Urinary bladder (tissue), 4 donors: ENCODE data around the gene GIMD1. TPM values are rescaled to one million over a fixed set of nuclear protein-coding genes. Genes with fewer than 3 reads are reported as not detected.
"Not testable (repeated sequence)": the region's sequence is repeated elsewhere in the genome, so short reads cannot be mapped to it uniquely, and the experiment has no call there.

Experiments
- DNase-seq: peaks from one replicate; pipeline ENCODE4 v3.0.0-alpha.2; 2015; ENCODE audit errors: extremely low spot score
- H3K27ac ChIP-seq: one replicate; pipeline ENCODE4 v1.5.1; 2013; ENCODE audit warnings: low read depth, mild to moderate bottlenecking, moderate library complexity
- H3K36me3 ChIP-seq: one replicate; pipeline ENCODE4 v1.6.1; 2013; ENCODE audit warnings: mild to moderate bottlenecking, moderate library complexity; ENCODE audit not compliant: insufficient read depth
- H3K4me1 ChIP-seq: one replicate; pipeline ENCODE4 v1.6.1; 2013; ENCODE audit warnings: mild to moderate bottlenecking, moderate library complexity; ENCODE audit not compliant: insufficient read depth
- H3K4me3 ChIP-seq: one replicate; pipeline ENCODE4 v1.5.1; 2013; ENCODE audit warnings: low read depth, low read length
- WGBS: extraction: QIAGEN DNeasy Blood & Tissue Kit; methylation state at CpG from one replicate; pipeline ENCODE4 v1.1.7; 2013; 5-methylcytosine and 5-hydroxymethylcytosine counted together
- polyA plus RNA-seq: library from polyadenylated mRNA; stranded (reverse); fragments of 200-250 nt; gene quantifications from one replicate; pipeline ENCODE4 v1.2.3, GENCODE V29; 2013
- total RNA-seq: library from RNA; depleted of rRNA; stranded (reverse); fragments of >200 nt; gene quantifications from one replicate; pipeline ENCODE4 v1.2.3, GENCODE V29; 2014
- donor health status: healthy with polysubstance abuse.
- donor health status: healthy.

The GIMD1 gene
- total and polyA plus RNA-seq, 2 donors: not detected

- WGBS: 97% methylated on average over 3 of the region's 3 CpGs
- no peak overlapping the region for H3K4me3 ChIP-seq
- no peak overlapping the region for H3K27ac ChIP-seq
- H3K4me1 ChIP-seq: no peaks in the 10 kb centered on the region
- no peak for DNase-seq
- H3K36me3 ChIP-seq: peaks cover 9% of the 10 kb centered on the region
Measured at GRCh38 chr4:106338671-106339070, 29.9 kb downstream of the GIMD1 start.

- no peak overlapping the region for H3K4me3 ChIP-seq
Measured at GRCh38 chr4:106337916-106338315, 30.7 kb downstream of the GIMD1 start.

GRCh38 chr4:106336618-106337017, 32.0 kb downstream of the GIMD1 start:
- H3K27ac ChIP-seq: no peak overlapping the region
- DNase-seq: no peak
- H3K36me3 ChIP-seq: peaks cover 12% of the 10 kb centered on the region
- H3K4me3 ChIP-seq: no peak overlapping the region
- 92% methylated on average over 3 of the region's 3 CpGs for WGBS
- H3K4me1 ChIP-seq: no peaks in the 10 kb centered on the region

More at GRCh38 chr4:106337916-106338315, 30.7 kb downstream of the GIMD1 start:
- H3K27ac ChIP-seq: no peak overlapping the region
- H3K36me3 ChIP-seq: peaks cover 11% of the 10 kb centered on the region
- DNase-seq: no peak
- no peaks in the 10 kb centered on the region for H3K4me1 ChIP-seq

- DNase-seq: no peak
- H3K4me3 ChIP-seq: no peak overlapping the region
- no peak overlapping the region for H3K27ac ChIP-seq
- 39% methylated on average over 1 of the region's 1 CpG for WGBS
- no peaks in the 10 kb centered on the region for H3K4me1 ChIP-seq
- peaks cover 14% of the 10 kb centered on the region for H3K36me3 ChIP-seq
Measured at GRCh38 chr4:106334741-106335470, 33.7 kb downstream of the GIMD1 start.

- H3K36me3 ChIP-seq: peaks cover 10% of the 10 kb centered on the region
- no peak overlapping the region for H3K4me3 ChIP-seq
- no peak overlapping the region for H3K27ac ChIP-seq
- DNase-seq: no peak
- WGBS: 94% methylated on average over 5 of the region's 5 CpGs
- H3K4me1 ChIP-seq: no peaks in the 10 kb centered on the region
Measured at GRCh38 chr4:106333186-106333585, 35.4 kb downstream of the GIMD1 start.

DNA sequence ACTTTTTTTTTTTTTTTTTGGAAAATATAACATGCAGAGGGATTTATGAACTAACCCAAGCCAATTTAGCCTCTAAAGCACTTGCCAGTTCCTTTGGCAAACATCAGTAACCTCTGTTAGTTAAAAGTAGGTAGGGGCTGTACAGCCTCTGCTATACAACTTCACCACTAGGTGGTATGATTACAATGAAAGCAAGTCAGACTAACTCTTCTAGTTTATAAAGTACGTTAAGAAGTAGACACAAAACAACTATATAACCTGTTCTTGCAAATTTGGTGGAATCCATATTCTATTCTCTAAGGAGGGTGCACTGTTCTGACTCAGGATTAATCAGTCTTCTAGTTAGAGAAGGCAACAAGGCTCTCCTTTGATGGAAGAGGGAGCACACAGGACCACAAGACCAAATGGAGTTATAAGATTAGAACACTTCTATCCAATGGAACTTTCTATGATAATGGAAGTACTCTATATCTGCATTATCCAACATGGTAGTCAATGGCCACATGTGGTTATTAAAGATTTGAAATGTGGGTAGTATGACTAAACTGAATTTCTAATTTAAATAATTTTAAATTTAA, 39.4 kb downstream of the GIMD1 start:
- H3K4me3 ChIP-seq: no peak overlapping the region
- H3K27ac ChIP-seq: no peak overlapping the region
- no peak for DNase-seq
- WGBS: 15% methylated on average over 1 of the region's 1 CpG
- no peaks in the 10 kb centered on the region for H3K4me1 ChIP-seq
- H3K36me3 ChIP-seq: peaks cover 6% of the 10 kb centered on the region

DNA sequence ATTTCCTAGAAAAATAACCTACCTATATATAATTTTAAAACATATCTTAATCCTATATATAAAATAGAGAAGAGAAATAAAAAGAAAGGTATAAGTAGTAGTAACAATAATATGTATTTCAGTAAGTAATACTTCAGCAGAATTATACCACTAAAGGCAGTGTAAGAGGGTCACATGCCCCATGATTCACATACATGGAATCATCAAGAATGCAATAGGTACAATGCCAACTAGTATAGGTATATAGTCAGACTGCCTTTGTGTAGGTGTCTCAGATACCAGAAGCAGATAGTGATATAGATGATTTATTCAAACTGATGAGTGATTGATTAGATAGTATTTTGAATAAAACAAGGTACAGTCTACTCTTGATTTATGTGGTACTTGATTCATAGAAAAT, 42.8 kb downstream of the GIMD1 start:
- Histone ChIP-seq H3K36me3 (peaks cover 2% of the 10 kb centered on the region), H3K27ac (no peak overlapping the region)
- no peak for DNase-seq

DNA sequence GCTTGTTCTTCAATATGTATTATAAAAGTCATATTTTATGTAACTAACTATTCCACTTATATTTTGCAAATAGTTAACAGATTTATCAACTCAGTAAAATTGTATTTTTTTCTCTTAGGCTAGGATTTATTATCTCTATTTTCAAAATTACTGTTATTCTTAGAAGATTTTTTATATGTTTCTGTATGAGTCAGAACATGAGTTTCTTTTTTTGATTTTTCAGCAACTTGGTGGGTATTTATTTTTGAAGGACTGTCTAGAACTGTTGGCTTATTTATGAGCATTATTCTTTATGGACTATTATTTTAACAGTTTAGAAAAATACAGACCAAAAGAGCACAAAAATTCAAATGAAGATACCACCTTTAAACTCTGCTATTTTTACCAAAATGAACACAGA, 45.5 kb downstream of the GIMD1 start:
- Histone ChIP-seq H3K36me3 (peaks cover 2% of the 10 kb centered on the region), H3K4me3 (no peak overlapping the region), H3K27ac (no peak overlapping the region), H3K4me1 (no peaks in the 10 kb centered on the region)
- DNase-seq: no peak

More for the DNA sequence above, 42.8 kb downstream of the GIMD1 start:
- Histone ChIP-seq H3K4me3 (no peak overlapping the region), H3K4me1 (no peaks in the 10 kb centered on the region)

DNA sequence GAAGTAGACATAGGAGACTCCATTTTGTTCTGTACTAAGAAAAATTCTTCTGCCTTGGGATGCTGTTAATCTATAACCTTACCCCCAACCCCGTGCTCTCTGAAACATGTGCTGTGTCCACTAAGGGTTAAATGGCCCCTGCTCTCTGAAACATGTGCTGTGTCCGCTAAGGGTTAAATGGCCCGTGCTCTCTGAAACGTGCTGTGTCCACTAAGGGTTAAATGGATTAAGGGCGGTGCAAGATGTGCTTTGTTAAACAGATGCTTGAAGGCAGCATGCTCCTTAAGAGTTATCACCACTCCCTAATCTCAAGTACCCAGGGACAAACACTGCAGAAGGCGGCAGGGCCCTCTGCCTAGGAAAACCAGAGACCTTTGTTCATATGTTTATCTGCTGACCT, 46.8 kb downstream of the GIMD1 start:
- not testable (repeated sequence) for H3K4me1 ChIP-seq, DNase-seq, H3K27ac ChIP-seq, H3K4me3 ChIP-seq, H3K36me3 ChIP-seq
- 62% methylated on average over 6 of the region's 6 CpGs for WGBS

DNA sequence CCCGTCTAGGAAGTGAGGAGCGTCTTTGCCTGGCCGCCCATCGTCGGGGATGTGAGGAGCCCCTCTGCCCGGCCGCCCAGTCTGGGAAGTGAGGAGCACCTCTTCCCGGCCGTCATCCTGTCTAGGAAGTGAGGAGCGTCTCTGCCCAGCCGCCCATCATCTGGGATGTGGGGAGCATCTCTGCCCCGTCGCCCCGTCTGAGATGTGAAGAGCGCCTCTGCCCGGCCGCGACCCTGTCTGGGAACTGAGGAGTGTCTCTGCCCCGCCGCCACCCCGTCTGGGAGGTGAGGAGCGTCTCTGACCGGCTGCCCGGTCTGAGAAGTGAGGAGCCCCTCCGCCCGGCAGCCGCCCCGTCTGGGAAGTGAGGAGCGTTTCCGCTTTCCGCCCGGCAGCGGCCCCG, 47.4 kb downstream of the GIMD1 start:
- not testable (repeated sequence) for H3K4me3 ChIP-seq, H3K36me3 ChIP-seq, H3K4me1 ChIP-seq, DNase-seq, H3K27ac ChIP-seq
- 98% methylated on average over 34 of the region's 34 CpGs for WGBS

- WGBS: 95% methylated on average over 1 of the region's 1 CpG
- DNase-seq: no peak
- H3K27ac ChIP-seq: no peak overlapping the region
- no peak overlapping the region for H3K4me3 ChIP-seq
- no peaks in the 10 kb centered on the region for H3K36me3 ChIP-seq
- H3K4me1 ChIP-seq: peaks cover 3% of the 10 kb centered on the region
Measured at GRCh38 chr4:106320235-106320634, 48.3 kb downstream of the GIMD1 start.

DNA sequence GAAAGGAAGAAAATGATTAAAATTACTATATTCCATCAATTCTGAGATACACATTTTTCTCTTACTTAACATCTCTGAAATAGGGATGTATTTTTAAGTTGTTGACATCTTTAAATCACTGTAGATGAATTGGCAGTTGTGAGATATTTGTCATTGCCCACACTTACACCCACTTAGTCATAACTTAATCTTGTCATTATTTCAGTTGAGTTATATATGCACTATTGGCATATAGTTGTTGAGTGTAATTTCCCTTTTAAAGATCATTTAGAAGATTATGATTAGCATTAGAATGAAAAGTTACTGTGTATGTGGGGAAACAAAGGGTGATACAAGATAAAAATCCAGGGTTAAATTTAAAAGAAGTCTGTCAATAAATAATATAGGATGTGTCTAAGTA, 50.1 kb downstream of the GIMD1 start:
- Histone ChIP-seq H3K27ac (no peak overlapping the region), H3K4me1 (peaks cover 3% of the 10 kb centered on the region), H3K4me3 (no peak overlapping the region), H3K36me3 (no peaks in the 10 kb centered on the region)
- no peak for DNase-seq

GRCh38 chr4:106317815-106318214, 50.8 kb downstream of the GIMD1 start:
- no peak overlapping the region for H3K27ac ChIP-seq
- H3K4me3 ChIP-seq: no peak overlapping the region
- no peak for DNase-seq
- no peaks in the 10 kb centered on the region for H3K36me3 ChIP-seq
- peaks cover 3% of the 10 kb centered on the region for H3K4me1 ChIP-seq
- WGBS: 83% methylated on average over 1 of the region's 1 CpG

DNA sequence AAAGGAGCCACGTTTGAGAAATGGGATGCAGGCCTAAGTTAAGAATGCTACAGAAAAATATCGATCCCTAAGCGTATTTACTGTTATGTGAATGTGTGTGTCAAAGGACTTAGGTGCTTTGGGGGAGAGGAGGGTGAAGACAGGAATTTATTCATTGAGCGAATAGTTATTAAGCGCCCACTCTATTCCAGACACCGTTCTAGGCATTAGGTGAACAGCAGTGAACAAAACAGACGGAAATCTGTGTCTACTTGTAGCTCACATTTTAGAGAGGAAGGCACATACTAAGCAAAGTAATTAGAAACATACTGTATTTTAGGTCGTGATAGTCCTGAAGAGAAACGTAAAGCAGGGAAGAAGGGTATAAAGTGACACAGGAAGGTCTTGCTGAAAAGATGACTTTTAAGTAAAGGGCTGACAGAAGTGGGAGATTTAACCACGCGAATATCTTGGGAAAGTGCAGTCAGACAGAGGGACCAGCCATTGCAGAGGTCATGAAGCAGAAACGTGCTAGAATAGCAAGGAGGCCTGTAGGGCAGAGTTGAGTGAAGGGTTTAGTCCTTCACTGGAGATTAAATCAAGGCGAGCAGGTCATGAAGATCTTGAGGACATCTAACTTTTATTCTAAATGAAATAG, 51.7 kb downstream of the GIMD1 start:
- Histone ChIP-seq H3K36me3 (no peaks in the 10 kb centered on the region), H3K27ac (peak overlapping the region; percentile 93), H3K4me3 (peak overlapping the region; percentile 62), H3K4me1 (peaks cover 3% of the 10 kb centered on the region)
- DNase-seq: no peak
- WGBS: 2% methylated on average over 13 of the region's 13 CpGs
